HG03520 (cell line): ENCODE measurements around the gene ADAM15.
A peak's percentile ranks its signal among the peaks of the same experiment; 100 is the strongest.

Source experiments
- ATAC-seq: cut with Tn5 transposase; IDR thresholded peaks from one replicate; pipeline ENCODE4 v1.9.1; 2021; ENCODE audit warnings: mild to moderate bottlenecking, moderate library complexity; ENCODE audit not compliant: unreplicated experiment

ADAM15 gene

GRCh38 chr1:155083865-155084721 lies 33.0 kb downstream of the ADAM15 start:
- no peak for ATAC-seq

GRCh38 chr1:155084722-155085503 lies 33.8 kb downstream of the ADAM15 start:
- ATAC-seq: peak; percentile 62

DNA sequence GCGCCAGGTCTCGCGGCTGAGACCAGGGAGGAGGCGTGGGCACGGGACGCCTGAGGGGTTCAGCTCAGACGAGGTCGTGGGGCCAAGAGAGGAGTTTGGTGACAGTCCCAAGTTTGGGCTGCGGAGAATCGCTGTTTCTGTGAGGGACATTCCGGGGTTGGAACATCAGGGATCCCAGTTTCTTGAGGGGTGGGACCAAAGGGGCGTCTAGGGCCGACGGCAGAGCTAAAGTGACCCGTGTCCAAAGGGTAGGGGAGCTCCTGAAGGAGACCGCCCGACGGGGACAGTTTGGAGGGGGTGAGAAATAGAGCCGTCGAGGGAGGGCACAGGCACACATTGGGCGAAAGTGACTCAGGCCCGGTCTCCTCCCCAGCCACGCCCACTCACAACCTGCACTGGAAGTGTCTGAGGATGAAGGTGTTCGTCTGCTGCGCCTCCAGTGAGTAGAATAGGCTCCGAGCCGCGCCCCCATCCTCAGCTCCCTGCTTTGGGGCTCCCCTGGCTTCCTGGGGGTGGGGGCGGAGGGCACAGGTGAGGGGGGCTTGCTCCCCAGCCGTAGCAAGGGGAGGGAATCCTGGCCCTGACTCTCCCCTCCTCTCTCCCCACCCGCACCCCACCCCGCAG lies 34.5 kb downstream of the ADAM15 start:
- no peak for ATAC-seq

- no peak for ATAC-seq
Observed at GRCh38 chr1:155086128-155086741, 35.1 kb downstream of the ADAM15 start.

- ATAC-seq: no peak
Observed at GRCh38 chr1:155086856-155087535, 35.9 kb downstream of the ADAM15 start.

DNA sequence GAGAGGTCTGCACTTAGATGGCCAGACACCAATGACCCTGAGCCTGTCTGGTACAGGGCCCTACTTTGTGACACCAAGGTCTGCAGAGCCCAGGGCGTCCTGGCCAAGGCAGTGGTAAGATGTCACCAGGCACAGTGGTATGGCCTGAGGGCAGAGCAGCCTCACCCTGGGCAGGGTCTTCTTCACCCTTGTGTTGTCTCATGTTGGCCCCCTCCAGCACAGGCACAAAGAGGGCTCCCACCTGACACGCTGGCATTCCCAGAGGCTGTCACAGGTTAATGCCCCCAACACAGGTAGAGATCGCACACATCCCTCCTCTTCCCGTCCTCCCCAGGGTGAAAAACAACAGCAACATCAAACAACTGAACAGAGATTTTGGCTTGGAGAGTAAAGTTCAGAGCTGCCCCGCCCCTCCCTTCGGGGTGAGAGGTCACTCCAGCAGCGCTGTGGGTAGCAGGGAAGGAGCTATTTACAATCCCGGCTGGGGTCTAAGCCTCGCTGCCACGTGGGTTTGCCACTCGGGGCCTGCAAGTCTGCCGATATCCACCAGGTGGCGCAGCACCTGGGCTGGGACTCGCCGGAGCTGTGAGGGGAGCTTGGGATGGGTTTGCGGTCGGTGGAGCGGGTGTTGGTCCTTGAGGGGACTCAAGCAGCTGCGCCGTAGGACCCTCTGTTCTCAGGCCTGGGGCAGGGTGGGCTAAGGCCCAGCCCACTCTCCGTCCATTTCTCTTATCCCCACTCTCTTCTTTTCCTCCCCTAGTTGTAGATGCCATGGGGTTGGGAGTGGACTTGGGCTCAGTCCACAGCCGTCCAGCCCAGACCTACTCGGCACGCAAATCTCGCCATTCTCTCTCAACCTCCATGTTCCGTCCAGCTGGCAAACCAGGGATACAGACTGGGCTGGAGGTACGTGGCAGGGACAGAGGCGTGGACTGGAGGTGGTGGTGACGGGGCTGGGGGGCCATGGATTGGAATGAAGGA lies 40.2 kb downstream of the ADAM15 start:
- ATAC-seq: no peak

- no peak for ATAC-seq
Observed at GRCh38 chr1:155092131-155092530, 41.0 kb downstream of the ADAM15 start.

DNA sequence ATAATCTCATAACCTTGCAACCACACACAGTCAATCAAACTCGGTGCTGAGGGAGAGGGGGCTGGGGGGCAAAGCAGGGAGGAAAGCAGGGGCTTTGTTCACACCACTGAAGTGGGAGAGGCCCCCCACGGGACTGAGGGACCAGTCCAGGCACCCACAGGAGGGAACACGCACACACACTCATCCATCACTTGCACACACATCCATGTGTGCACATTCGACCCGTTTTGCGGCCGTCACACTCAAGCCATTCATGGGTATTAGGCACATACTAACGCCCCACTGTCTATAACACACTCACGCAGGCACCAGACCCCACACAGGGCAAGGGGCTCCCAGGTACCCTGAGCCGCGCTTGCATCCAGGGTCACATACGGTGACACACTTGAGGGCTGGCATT lies 41.5 kb downstream of the ADAM15 start:
- ATAC-seq: no peak

GRCh38 chr1:155093911-155094621 lies 43.0 kb downstream of the ADAM15 start:
- ATAC-seq: no peak

DNA sequence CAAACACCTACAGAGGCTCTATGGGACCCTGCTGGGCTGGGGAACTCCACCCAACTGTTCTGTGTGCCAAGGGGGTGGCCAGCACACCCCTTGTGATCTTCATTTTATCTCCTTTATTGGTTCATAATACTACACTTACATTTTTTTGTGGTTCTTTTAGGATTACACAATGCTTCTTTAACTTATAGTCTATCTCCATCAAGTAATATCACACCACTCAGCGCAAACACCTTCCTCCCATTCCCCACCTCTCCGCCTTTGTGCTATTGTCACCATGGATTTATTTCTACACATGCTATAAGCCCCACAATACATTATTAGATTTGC lies 43.5 kb downstream of the ADAM15 start:
- no peak for ATAC-seq

GRCh38 chr1:155099331-155099730 lies 48.2 kb downstream of the ADAM15 start:
- no peak for ATAC-seq

DNA sequence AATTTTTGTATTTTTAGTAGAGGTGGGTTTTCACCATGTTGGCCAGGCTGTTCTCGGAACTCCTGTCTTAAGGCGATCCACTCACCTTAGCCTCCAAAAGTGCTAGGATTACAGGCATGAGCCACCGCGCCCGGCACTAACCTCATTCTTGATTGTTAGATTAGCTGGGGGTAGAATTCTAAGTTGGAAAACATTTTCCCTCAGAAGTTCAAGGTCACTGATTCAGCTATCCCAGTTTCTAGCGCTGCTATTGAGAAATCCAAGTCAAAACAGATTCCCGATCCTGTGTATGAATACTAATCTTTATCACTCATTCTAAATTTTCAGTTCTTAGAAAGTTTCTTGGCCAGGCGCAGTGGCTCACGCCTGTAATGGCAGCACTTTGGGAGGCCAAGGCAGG lies 52.2 kb downstream of the ADAM15 start:
- no peak for ATAC-seq

DNA sequence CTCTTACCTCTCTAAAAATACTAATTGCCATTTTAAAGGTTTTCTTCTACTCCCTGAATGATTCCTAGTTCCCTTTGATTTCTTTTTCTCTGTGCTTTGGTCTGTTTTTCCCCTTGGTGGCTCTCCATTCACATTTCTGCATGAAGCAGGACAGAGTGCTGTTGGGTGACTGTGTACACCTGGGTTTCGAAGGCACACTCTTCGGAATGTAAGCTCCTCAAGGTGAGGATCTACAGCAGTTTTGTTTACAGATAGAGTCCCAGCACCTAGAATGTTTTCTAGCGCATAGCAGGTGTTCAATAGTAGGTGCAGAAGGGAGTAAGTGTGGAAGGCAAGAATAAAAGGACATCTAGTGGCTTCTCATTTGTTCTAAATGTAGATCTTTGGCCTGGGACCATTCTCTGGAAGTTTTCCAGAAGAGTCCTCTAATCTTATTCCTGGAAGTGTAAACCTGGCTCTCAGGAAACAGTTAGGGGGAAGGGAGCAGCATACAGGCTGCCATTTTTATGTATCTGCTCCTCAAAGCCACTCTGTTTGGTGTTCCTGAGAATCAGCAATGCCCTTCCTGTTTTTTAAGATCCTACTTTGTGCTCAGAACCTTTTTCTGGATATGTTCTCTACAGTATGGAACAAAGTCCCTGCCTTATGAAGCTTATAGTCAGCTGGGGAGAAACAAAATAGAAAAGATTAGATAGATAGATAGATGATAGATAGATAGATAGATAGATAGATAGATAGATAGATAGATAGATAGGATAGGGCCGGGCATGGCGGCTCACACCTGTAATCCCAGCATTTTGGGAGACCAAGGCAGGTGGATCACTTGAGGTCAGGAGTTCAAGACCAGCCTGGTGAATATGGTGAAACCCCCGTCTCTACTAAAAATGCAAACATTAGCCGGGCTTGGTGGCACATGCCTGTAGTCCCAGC lies 53.8 kb downstream of the ADAM15 start:
- no peak for ATAC-seq

DNA sequence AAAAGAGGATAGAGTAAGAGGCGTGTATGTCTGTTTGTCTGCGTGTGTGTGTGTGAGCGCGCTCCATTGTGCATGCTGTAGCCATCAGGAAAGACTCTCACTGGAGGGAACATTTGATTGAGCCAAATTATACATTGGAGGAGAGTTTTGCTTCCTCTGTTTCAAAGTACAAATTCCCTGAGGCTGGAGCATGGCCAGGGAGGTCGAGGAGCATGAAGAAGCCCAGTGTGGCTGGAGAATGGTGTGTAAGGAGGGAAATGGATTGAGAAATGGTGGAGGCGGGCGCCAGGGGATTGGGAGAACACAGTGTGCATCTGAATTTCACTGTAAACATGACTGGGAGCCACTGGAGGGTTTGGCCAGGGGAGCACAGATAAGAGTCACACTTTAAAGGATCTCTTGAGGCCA lies 54.5 kb downstream of the ADAM15 start:
- ATAC-seq: no peak

GRCh38 chr1:155106862-155107261 lies 55.7 kb downstream of the ADAM15 start:
- ATAC-seq: no peak

GRCh38 chr1:155107309-155108264 lies 56.5 kb downstream of the ADAM15 start:
- ATAC-seq: no peak

DNA sequence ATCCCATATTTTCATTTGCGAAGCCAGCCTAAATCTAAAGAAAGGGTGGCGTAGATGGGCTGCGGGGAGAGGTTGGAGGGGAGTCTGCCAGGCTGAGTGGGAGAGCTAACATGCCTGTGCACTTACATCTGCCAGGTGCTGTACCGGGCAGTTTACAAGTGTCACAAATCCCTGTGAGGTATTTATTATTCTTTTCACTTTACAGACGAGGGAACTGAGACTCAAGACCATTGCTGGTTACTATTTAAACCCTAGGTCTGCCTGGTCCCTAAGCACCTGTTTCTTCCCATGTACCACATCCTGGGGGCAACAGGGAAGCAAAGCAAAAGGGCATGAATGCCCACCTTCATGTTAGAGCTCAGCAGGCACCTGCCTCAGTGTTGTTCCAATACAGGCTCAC lies 57.2 kb downstream of the ADAM15 start:
- ATAC-seq: no peak
